Measurements from ENCODE around the gene DDX41. TPM values are rescaled to one million over a fixed set of nuclear protein-coding genes. Genes with fewer than 3 reads are reported as not detected.
"Not testable (repeated sequence)": the region's sequence is repeated elsewhere in the genome, so short reads cannot be mapped to it uniquely, and the experiment has no call there.

DDX41 gene
- total and polyA plus RNA-seq, 2 donors, result 71.3 to 78.0 TPM

- 98% methylated on average over 3 of the region's 3 CpGs for WGBS
- not testable (repeated sequence) for H3K4me1 ChIP-seq (ENCODE audit: control insufficient read depth in 2 of 2, insufficient read depth in 2 of 2, low read length in 2 of 2); H3K36me3 ChIP-seq (ENCODE audit: control insufficient read depth in 2 of 2, insufficient read depth in 2 of 2, low read length in 1 of 2); H3K4me3 ChIP-seq (ENCODE audit: low read length in 2 of 2); H3K27ac ChIP-seq (ENCODE audit: low read depth in 1 of 2, low read length in 1 of 2); H3K9me3 ChIP-seq (ENCODE audit: control insufficient read depth in 2 of 2, insufficient read depth in 1 of 2, low read length in 1 of 2); H3K27me3 ChIP-seq (ENCODE audit: control insufficient read depth in 2 of 2, insufficient read depth in 1 of 2, low read length in 1 of 2); DNase-seq (ENCODE audit: low read depth in 6 of 9, low spot score in 9 of 9)
These were observed 31.0 kb downstream of the DDX41 start for GRCh38 chr5:177485753-177486152.

GRCh38 chr5:177484902-177485549, 31.7 kb downstream of the DDX41 start:
- Histone ChIP-seq H3K9me3 (ENCODE audit: control insufficient read depth in 2 of 2, insufficient read depth in 1 of 2, low read length in 1 of 2) (no peaks in the 10 kb centered on the region), H3K4me3 (ENCODE audit: low read length in 2 of 2) (no peak overlapping the region), H3K27me3 (ENCODE audit: control insufficient read depth in 2 of 2, insufficient read depth in 1 of 2, low read length in 1 of 2) (no peaks in the 10 kb centered on the region), H3K4me1 (ENCODE audit: control insufficient read depth in 2 of 2, insufficient read depth in 2 of 2, low read length in 2 of 2) (peaks cover 0 to 7% of the 10 kb centered on the region in 2 donors), H3K36me3 (ENCODE audit: control insufficient read depth in 2 of 2, insufficient read depth in 2 of 2, low read length in 1 of 2) (no peaks in the 10 kb centered on the region), H3K27ac (ENCODE audit: low read depth in 1 of 2, low read length in 1 of 2) (no peak overlapping the region)
- no peak for DNase-seq (ENCODE audit: low read depth in 6 of 9, low spot score in 9 of 9)
- WGBS, result 83% methylated on average over 13 of the region's 13 CpGs

- Histone ChIP-seq H3K4me1 (ENCODE audit: control insufficient read depth in 2 of 2, insufficient read depth in 2 of 2, low read length in 2 of 2) (peaks cover 3 to 14% of the 10 kb centered on the region in 2 donors), H3K4me3 (ENCODE audit: low read length in 2 of 2) (no peak overlapping the region), H3K27ac (ENCODE audit: low read depth in 1 of 2, low read length in 1 of 2) (no peak overlapping the region), H3K36me3 (ENCODE audit: control insufficient read depth in 2 of 2, insufficient read depth in 2 of 2, low read length in 1 of 2) (no peaks in the 10 kb centered on the region), H3K27me3 (ENCODE audit: control insufficient read depth in 2 of 2, insufficient read depth in 1 of 2, low read length in 1 of 2) (no peaks in the 10 kb centered on the region), H3K9me3 (ENCODE audit: control insufficient read depth in 2 of 2, insufficient read depth in 1 of 2, low read length in 1 of 2) (no peaks in the 10 kb centered on the region)
- no peak for DNase-seq (ENCODE audit: low read depth in 6 of 9, low spot score in 9 of 9)
- WGBS, result 95% methylated on average over 22 of the region's 22 CpGs
These were observed 32.5 kb downstream of the DDX41 start for GRCh38 chr5:177483994-177484901.

GRCh38 chr5:177483042-177483441, 33.7 kb downstream of the DDX41 start:
- H3K27me3 ChIP-seq (ENCODE audit: control insufficient read depth in 2 of 2, insufficient read depth in 1 of 2, low read length in 1 of 2), result no peaks in the 10 kb centered on the region
- no peaks in the 10 kb centered on the region for H3K36me3 ChIP-seq (ENCODE audit: control insufficient read depth in 2 of 2, insufficient read depth in 2 of 2, low read length in 1 of 2)
- H3K4me1 ChIP-seq (ENCODE audit: control insufficient read depth in 2 of 2, insufficient read depth in 2 of 2, low read length in 2 of 2), result peaks cover 11 to 25% of the 10 kb centered on the region in 2 donors
- WGBS, result 97% methylated on average over 9 of the region's 9 CpGs
- no peak for DNase-seq (ENCODE audit: low read depth in 6 of 9, low spot score in 9 of 9)
- H3K9me3 ChIP-seq (ENCODE audit: control insufficient read depth in 2 of 2, insufficient read depth in 1 of 2, low read length in 1 of 2), result no peaks in the 10 kb centered on the region
- H3K4me3 ChIP-seq (ENCODE audit: low read length in 2 of 2), result no peak overlapping the region
- H3K27ac ChIP-seq (ENCODE audit: low read depth in 1 of 2, low read length in 1 of 2), result no peak overlapping the region

- no peaks in the 10 kb centered on the region for H3K9me3 ChIP-seq (ENCODE audit: control insufficient read depth in 2 of 2, insufficient read depth in 1 of 2, low read length in 1 of 2)
- no peaks in the 10 kb centered on the region for H3K36me3 ChIP-seq (ENCODE audit: control insufficient read depth in 2 of 2, insufficient read depth in 2 of 2, low read length in 1 of 2)
- no peak for DNase-seq (ENCODE audit: low read depth in 6 of 9, low spot score in 9 of 9)
- 96% methylated on average over 10 of the region's 10 CpGs for WGBS
- H3K4me3 ChIP-seq (ENCODE audit: low read length in 2 of 2), result no peak overlapping the region
- H3K27me3 ChIP-seq (ENCODE audit: control insufficient read depth in 2 of 2, insufficient read depth in 1 of 2, low read length in 1 of 2), result no peaks in the 10 kb centered on the region
- no peak overlapping the region for H3K27ac ChIP-seq (ENCODE audit: low read depth in 1 of 2, low read length in 1 of 2)
- H3K4me1 ChIP-seq (ENCODE audit: control insufficient read depth in 2 of 2, insufficient read depth in 2 of 2, low read length in 2 of 2), result peaks cover 11 to 30% of the 10 kb centered on the region in 2 donors
These were observed 34.4 kb downstream of the DDX41 start for GRCh38 chr5:177482359-177482795.

GRCh38 chr5:177479774-177480173, 37.0 kb downstream of the DDX41 start:
- H3K4me1 ChIP-seq (ENCODE audit: control insufficient read depth in 2 of 2, insufficient read depth in 2 of 2, low read length in 2 of 2), result peaks cover 17 to 51% of the 10 kb centered on the region in 2 donors
- WGBS, result 84% methylated on average over 14 of the region's 14 CpGs
- no peak for DNase-seq (ENCODE audit: low read depth in 6 of 9, low spot score in 9 of 9)

GRCh38 chr5:177478711-177479646, 37.8 kb downstream of the DDX41 start:
- Histone ChIP-seq H3K4me3 (ENCODE audit: low read length in 2 of 2) (no peak overlapping the region), H3K9me3 (ENCODE audit: control insufficient read depth in 2 of 2, insufficient read depth in 1 of 2, low read length in 1 of 2) (no peaks in the 10 kb centered on the region), H3K36me3 (ENCODE audit: control insufficient read depth in 2 of 2, insufficient read depth in 2 of 2, low read length in 1 of 2) (no peaks in the 10 kb centered on the region), H3K27ac (ENCODE audit: low read depth in 1 of 2, low read length in 1 of 2) (peak overlapping the region; percentile 78 to 91), H3K27me3 (ENCODE audit: control insufficient read depth in 2 of 2, insufficient read depth in 1 of 2, low read length in 1 of 2) (peaks cover 0 to 7% of the 10 kb centered on the region in 2 donors), H3K4me1 (ENCODE audit: control insufficient read depth in 2 of 2, insufficient read depth in 2 of 2, low read length in 2 of 2) (peaks cover 19 to 59% of the 10 kb centered on the region in 2 donors)
- peak in 3 of 9 donors; percentile 32 to 75 (median 53) for DNase-seq (ENCODE audit: low read depth in 6 of 9, low spot score in 9 of 9)
- WGBS, result 30% methylated on average over 18 of the region's 18 CpGs

More at GRCh38 chr5:177479774-177480173, 37.0 kb downstream of the DDX41 start:
- peaks cover 0 to under 1% of the 10 kb centered on the region in 2 donors for H3K27me3 ChIP-seq (ENCODE audit: control insufficient read depth in 2 of 2, insufficient read depth in 1 of 2, low read length in 1 of 2)
- H3K4me3 ChIP-seq (ENCODE audit: low read length in 2 of 2), result no peak overlapping the region
- H3K27ac ChIP-seq (ENCODE audit: low read depth in 1 of 2, low read length in 1 of 2), result peak overlapping the region in 1 of 2 donors; percentile 38
- H3K36me3 ChIP-seq (ENCODE audit: control insufficient read depth in 2 of 2, insufficient read depth in 2 of 2, low read length in 1 of 2), result no peaks in the 10 kb centered on the region
- no peaks in the 10 kb centered on the region for H3K9me3 ChIP-seq (ENCODE audit: control insufficient read depth in 2 of 2, insufficient read depth in 1 of 2, low read length in 1 of 2)

- peaks cover 19 to 54% of the 10 kb centered on the region in 2 donors for H3K4me1 ChIP-seq (ENCODE audit: control insufficient read depth in 2 of 2, insufficient read depth in 2 of 2, low read length in 2 of 2)
- DNase-seq (ENCODE audit: low read depth in 6 of 9, low spot score in 9 of 9), result no peak
- H3K4me3 ChIP-seq (ENCODE audit: low read length in 2 of 2), result no peak overlapping the region
- H3K9me3 ChIP-seq (ENCODE audit: control insufficient read depth in 2 of 2, insufficient read depth in 1 of 2, low read length in 1 of 2), result no peaks in the 10 kb centered on the region
- WGBS, result 96% methylated on average over 13 of the region's 13 CpGs
- H3K36me3 ChIP-seq (ENCODE audit: control insufficient read depth in 2 of 2, insufficient read depth in 2 of 2, low read length in 1 of 2), result no peaks in the 10 kb centered on the region
- H3K27ac ChIP-seq (ENCODE audit: low read depth in 1 of 2, low read length in 1 of 2), result no peak overlapping the region
- H3K27me3 ChIP-seq (ENCODE audit: control insufficient read depth in 2 of 2, insufficient read depth in 1 of 2, low read length in 1 of 2), result peaks cover 0 to 8% of the 10 kb centered on the region in 2 donors
These were observed 38.9 kb downstream of the DDX41 start for GRCh38 chr5:177477701-177478477.
